ENCODE measurements around the gene SPATA33.
"Not testable (repeated sequence)": the region's sequence is repeated elsewhere in the genome, so short reads cannot be mapped to it uniquely, and the experiment has no call there.

SPATA33 gene

GRCh38 chr16:89664238-89664637, 6.6 kb downstream of the SPATA33 start:
- DNase-seq (ENCODE audit: low spot score), result not testable (repeated sequence)

GRCh38 chr16:89667000-89667399, 9.4 kb downstream of the SPATA33 start:
- DNase-seq (ENCODE audit: low spot score), result peak; percentile 47

GRCh38 chr16:89667633-89668032, 10.0 kb downstream of the SPATA33 start:
- no peak for DNase-seq (ENCODE audit: low spot score)

- no peak for DNase-seq (ENCODE audit: low spot score)
These were observed 11.1 kb downstream of the SPATA33 start for GRCh38 chr16:89668790-89669158.

- DNase-seq (ENCODE audit: low spot score), result no peak
These were observed 12.1 kb downstream of the SPATA33 start for GRCh38 chr16:89669755-89670154.

GRCh38 chr16:89670496-89671431, 13.1 kb downstream of the SPATA33 start:
- DNase-seq (ENCODE audit: low spot score), result no peak

- not testable (repeated sequence) for DNase-seq (ENCODE audit: low spot score)
These were observed 13.9 kb downstream of the SPATA33 start for GRCh38 chr16:89671565-89671964.

GRCh38 chr16:89672177-89672941, 14.7 kb downstream of the SPATA33 start:
- no peak for DNase-seq (ENCODE audit: low spot score)

- no peak for DNase-seq (ENCODE audit: low spot score)
These were observed 20.6 kb downstream of the SPATA33 start for GRCh38 chr16:89678258-89678657.

- DNase-seq (ENCODE audit: low spot score), result no peak
These were observed 28.3 kb downstream of the SPATA33 start for GRCh38 chr16:89685916-89686315.

- peak; percentile 85 for DNase-seq (ENCODE audit: low spot score)
These were observed 29.0 kb downstream of the SPATA33 start, which contains the start of gene CDK10 for GRCh38 chr16:89686520-89687091. Gene CDK10 (plus strand): TSS chr16:89686689. CDS start chr16:89686711, 22 bp downstream.

GRCh38 chr16:89687092-89687940, 29.7 kb downstream of the SPATA33 start:
- DNase-seq (ENCODE audit: low spot score), result no peak

GRCh38 chr16:89688395-89688794, 30.8 kb downstream of the SPATA33 start:
- DNase-seq (ENCODE audit: low spot score), result no peak

GRCh38 chr16:89689142-89689541, 31.5 kb downstream of the SPATA33 start:
- DNase-seq (ENCODE audit: low spot score), result no peak

- not testable (repeated sequence) for DNase-seq (ENCODE audit: low spot score)
These were observed 32.0 kb downstream of the SPATA33 start for GRCh38 chr16:89689621-89690020.

GRCh38 chr16:89690392-89690901, 32.8 kb downstream of the SPATA33 start:
- no peak for DNase-seq (ENCODE audit: low spot score)

- no peak for DNase-seq (ENCODE audit: low spot score)
These were observed 33.8 kb downstream of the SPATA33 start for GRCh38 chr16:89691231-89691985.

- DNase-seq (ENCODE audit: low spot score), result no peak
These were observed 34.4 kb downstream of the SPATA33 start for GRCh38 chr16:89691986-89692569.

GRCh38 chr16:89693289-89693731, 35.7 kb downstream of the SPATA33 start:
- DNase-seq (ENCODE audit: low spot score), result no peak

Data from cerebellar cortex (tissue), 1 donor.